ENCODE data around the gene FAM131B. TPM values are rescaled to one million over a fixed set of nuclear protein-coding genes. Genes with fewer than 3 reads are reported as not detected.

Gene FAM131B
- total RNA-seq, result 99.5 TPM

GRCh38 chr7:143362131-143363015 lies at the start of gene FAM131B:
Gene FAM131B, minus strand, starts transcription at chr7:143362713. Its CDS starts 110 bp downstream, at chr7:143362603.

GRCh38 chr7:143408686-143409561 lies 46.4 kb upstream of the FAM131B start, which contains the start of gene EPHA1:
Gene EPHA1, minus strand, starts transcription at chr7:143408856. Its CDS starts 51 bp downstream, at chr7:143408805.

GRCh38 chr7:143380646-143381426 lies 18.3 kb upstream of the FAM131B start, which contains the start of gene ZYX:
Gene ZYX, plus strand, starts transcription at chr7:143381345. Its CDS starts 227 bp downstream, at chr7:143381572.

GRCh38 chr7:143315776-143316175 lies 46.7 kb downstream of the FAM131B start, which contains the start of gene CLCN1:
Gene CLCN1, plus strand, starts transcription at chr7:143316111. Its CDS starts 102 bp downstream, at chr7:143316213.

Small RNA genes within 50 kb of the gene (small RNA-seq; reads per million reads assigned to genes)
- 0.09 reads per million for gene MIR6892 (ENCODE audit: low replicate concordance)

Other genes with a start within 250 kb of the FAM131B start
- not detected for gene PIP, start 230.6 kb downstream of the FAM131B start, total RNA-seq
- gene TAS2R39, start 179.3 kb downstream of the FAM131B start, total RNA-seq, result not detected
- gene TAS2R40, start 140.7 kb downstream of the FAM131B start, total RNA-seq, result not detected
- 45.1 TPM for gene GSTK1, start 99.3 kb downstream of the FAM131B start, total RNA-seq
- gene TMEM139, start 77.8 kb downstream of the FAM131B start, total RNA-seq, result not detected
- gene CASP2, start 74.4 kb downstream of the FAM131B start, total RNA-seq, result 41.6 TPM
- gene CLCN1, start 46.6 kb downstream of the FAM131B start, total RNA-seq, result not detected
- gene ZYX, start 18.6 kb upstream of the FAM131B start, total RNA-seq, result 16.6 TPM
- gene EPHA1, start 46.1 kb upstream of the FAM131B start, total RNA-seq, result not detected
- not detected for gene TAS2R60, start 80.7 kb upstream of the FAM131B start, total RNA-seq
- gene TAS2R41, start 115.2 kb upstream of the FAM131B start, total RNA-seq, result not detected
- gene CTAGE15, start 209.1 kb upstream of the FAM131B start, total RNA-seq, result 0.94 TPM

Measured in parietal lobe (tissue), 2 donors.